CD4-positive, alpha-beta T cell (primary cell): ENCODE measurements around the gene FMNL2. TPM values are rescaled to one million over a fixed set of nuclear protein-coding genes. Genes with fewer than 3 reads are reported as not detected.
"Not testable (repeated sequence)": the region's sequence is repeated elsewhere in the genome, so short reads cannot be mapped to it uniquely, and the experiment has no call there.

Source experiments
- ATAC-seq: fragments of 200-7000 bp; cut with Tn5 transposase; one replicate; pipeline ENCODE4 v1.10.0; 2022; ENCODE audit warnings: mild to moderate bottlenecking; ENCODE audit not compliant: poor library complexity
- CTCF ChIA-PET: fragments of 350-600 bp; sonication (Branson Sonifier 250); formaldehyde crosslinking; loops from one replicate; lab custom pipeline; 2021; ENCODE audit warnings: antibody characterized with exemption, inconsistent platforms; lab: Charles Lee
- POLR2A ChIA-PET: fragments of 350-600 bp; sonication (Branson Sonifier 250); formaldehyde crosslinking; loops from one replicate; lab custom pipeline; 2021; ENCODE audit warnings: antibody characterized with exemption, inconsistent platforms; lab: Charles Lee
- DNase-seq, 14 experiments: peaks; one replicate each; pipeline ENCODE4 v3.0.0-alpha.2; 2013 to 2020; ENCODE audit warnings: mixed read lengths in 2 of 14
- H3K27ac ChIP-seq, 2 donors: one replicate each; pipeline versions ENCODE4 v1.5.1 to v1.7.0; 2013; ENCODE audit warnings: low read length in 2 of 2, low read depth in 1 of 2, mild to moderate bottlenecking in 1 of 2
- H3K27me3 ChIP-seq, 2 experiments: 1 replicate in 1 of 2; 2 replicates in 1 of 2; pipeline versions ENCODE4 v1.6.1 to v1.7.0; 2013; ENCODE audit warnings: low read length in 2 of 2, control low read depth in 1 of 2, mild to moderate bottlenecking in 1 of 2, moderate library complexity in 1 of 2; ENCODE audit not compliant: insufficient read depth in 2 of 2, control insufficient read depth in 1 of 2
- H3K36me3 ChIP-seq: one replicate; pipeline ENCODE4 v1.6.1; 2013; ENCODE audit warnings: low read length, control low read depth; ENCODE audit not compliant: insufficient read depth
- H3K4me1 ChIP-seq: one replicate; pipeline ENCODE4 v1.6.1; 2013; ENCODE audit warnings: low read length, control low read depth; ENCODE audit not compliant: insufficient read depth
- H3K4me3 ChIP-seq: one replicate; pipeline ENCODE4 v1.5.1; 2013; ENCODE audit warnings: mild to moderate bottlenecking, low read length, moderate library complexity
- H3K9me3 ChIP-seq, 2 experiments: 1 replicate in 1 of 2; 2 replicates in 1 of 2; pipeline versions ENCODE4 v1.6.1 to v1.7.0; 2013; ENCODE audit warnings: low read length in 2 of 2, mild to moderate bottlenecking in 2 of 2, control low read depth in 1 of 2, moderate library complexity in 1 of 2; ENCODE audit not compliant: control insufficient read depth in 1 of 2, insufficient read depth in 1 of 2
- H3K27ac Mint-ChIP-seq: one replicate; pipeline ENCODE4 v1.8.0; 2020; ENCODE audit warnings: mixed read lengths
- H3K27me3 Mint-ChIP-seq: one replicate; pipeline ENCODE4 v1.8.0; 2021; ENCODE audit warnings: mixed read lengths
- H3K36me3 Mint-ChIP-seq: one replicate; pipeline ENCODE4 v1.8.0; 2021; ENCODE audit warnings: low read depth, mixed read lengths
- H3K4me1 Mint-ChIP-seq: one replicate; pipeline ENCODE4 v1.8.0; 2021; ENCODE audit warnings: low read depth, mixed read lengths
- H3K4me3 Mint-ChIP-seq: one replicate; pipeline ENCODE4 v1.8.0; 2020; ENCODE audit warnings: mild to moderate bottlenecking, mixed read lengths
- H3K9me3 Mint-ChIP-seq: one replicate; pipeline ENCODE4 v1.8.0; 2020; ENCODE audit warnings: mixed read lengths
- CTCF ChIP-seq: fragments of 200-600 bp; IDR thresholded peaks from one replicate; pipeline ENCODE4 v1.8.0; 2022; ENCODE audit warnings: antibody characterized with exemption, mild to moderate bottlenecking
- intact Hi-C, 2 experiments: fragments of 100-400 bp; cut with DNase I in 1 of 2; cut with micrococcal nuclease in 1 of 2; formaldehyde crosslinking; loops; one replicate each; pipeline versions ENCODE4 v1.15.1 to v1.9.0; 2023 to 2025; cut with DNase I, micrococcal nuclease
- total RNA-seq, 174 experiments: library from RNA in 2 of 174; stranded (reverse) in 2 of 174; gene quantifications; one replicate each; pipeline ENCODE4 v1.2.3 and lab custom pipeline; 2021 to 2026

FMNL2 gene
- total RNA-seq, 2 experiments from 2014 or later: 0.30 to 0.31 TPM

GRCh38 chr2:152473151-152473857 is 138.3 kb downstream of the FMNL2 start:
- Mint-ChIP-seq H3K27me3 (no peaks in the 10 kb centered on the region), H3K9me3 (no peaks in the 10 kb centered on the region), H3K27ac (no peak overlapping the region), H3K4me1 (no peaks in the 10 kb centered on the region), H3K36me3 (no peaks in the 10 kb centered on the region), H3K4me3 (no peak overlapping the region)
- intact Hi-C loops: no loop called here
- Histone ChIP-seq H3K36me3 (no peaks in the 10 kb centered on the region), H3K9me3 (no peaks in the 10 kb centered on the region), H3K27me3 (no peaks in the 10 kb centered on the region), H3K27ac (no peak overlapping the region), H3K4me1 (no peaks in the 10 kb centered on the region), H3K4me3 (no peak overlapping the region)
- POLR2A ChIA-PET: no interaction called here
- no peak for TF ChIP-seq CTCF
- CTCF ChIA-PET: no interaction called here
- ATAC-seq: no peak
- no peak for DNase-seq

GRCh38 chr2:152474523-152474922 is 139.5 kb downstream of the FMNL2 start:
- H3K27me3 Mint-ChIP-seq, DNase-seq, H3K9me3 ChIP-seq, H3K9me3 Mint-ChIP-seq, POLR2A ChIA-PET, H3K4me3 Mint-ChIP-seq, H3K27ac ChIP-seq, H3K27me3 ChIP-seq, H3K36me3 ChIP-seq, intact Hi-C loops, H3K4me1 ChIP-seq, H3K36me3 Mint-ChIP-seq, H3K4me3 ChIP-seq, H3K4me1 Mint-ChIP-seq, H3K27ac Mint-ChIP-seq, ATAC-seq, CTCF ChIA-PET: not testable (repeated sequence)

DNA sequence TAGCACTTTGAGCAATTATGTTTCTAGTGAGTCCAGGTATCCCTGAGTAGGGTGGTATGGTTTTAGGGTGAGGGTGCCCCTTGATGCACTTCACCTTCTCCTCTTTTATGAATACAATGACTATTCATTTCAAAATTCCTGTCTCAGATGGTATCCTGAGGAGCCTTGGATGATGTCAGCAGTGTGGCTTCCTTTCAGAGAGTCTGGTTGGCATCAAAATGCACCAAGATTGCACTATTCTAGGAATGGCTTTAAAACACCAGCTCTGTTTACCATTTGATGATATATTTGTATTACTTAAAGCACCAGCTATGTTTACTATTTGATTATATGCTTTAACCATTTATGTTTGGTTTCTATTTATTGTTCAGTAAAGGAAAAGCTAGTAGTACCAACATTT is 141.0 kb downstream of the FMNL2 start:
- H3K27ac Mint-ChIP-seq: no peak overlapping the region
- no peaks in the 10 kb centered on the region for H3K4me1 Mint-ChIP-seq
- no peak overlapping the region for H3K4me3 Mint-ChIP-seq
- intact Hi-C loops: no loop called here
- Histone ChIP-seq H3K27ac (no peak overlapping the region), H3K36me3 (no peaks in the 10 kb centered on the region), H3K9me3 (no peaks in the 10 kb centered on the region), H3K4me3 (no peak overlapping the region), H3K27me3 (no peaks in the 10 kb centered on the region), H3K4me1 (no peaks in the 10 kb centered on the region)
- ChIA-PET POLR2A (no interaction called here), CTCF (interaction anchor here (1.5 kb wide), 1 partner anchor 9 kb away, joined by 5 read pairs; no protein-coding TSS in a partner anchor)
- ATAC-seq (no peak), DNase-seq (no peak)
- H3K9me3 Mint-ChIP-seq: no peaks in the 10 kb centered on the region
- TF ChIP-seq CTCF: no peak
- H3K27me3 Mint-ChIP-seq: no peaks in the 10 kb centered on the region
- H3K36me3 Mint-ChIP-seq: no peaks in the 10 kb centered on the region
